DOHH2 (cell line): ENCODE results near the gene EFCAB13.

ENCODE experiments used
- H3F3A ChIP-seq: fragments of 200-600 bp; sonication (generic), shearing (Covaris generic); 2 replicates; pipeline ENCODE4 v1.6.0; 2016; ENCODE audit warnings: antibody characterized with exemption, mild to moderate bottlenecking; ENCODE audit not compliant: control insufficient read depth, insufficient read depth
- H3K27ac ChIP-seq: fragments of 200-600 bp; sonication (generic); 2 replicates; pipeline ENCODE4 v1.5.1; 2014; ENCODE audit warnings: low read depth, mild to moderate bottlenecking, low read length, moderate library complexity
- H3K27me3 ChIP-seq: fragments of 200-600 bp; sonication (generic); 2 replicates; pipeline ENCODE4 v1.6.1; 2014; ENCODE audit warnings: mild to moderate bottlenecking, low read length, mixed read lengths; ENCODE audit not compliant: control insufficient read depth
- H3K36me3 ChIP-seq: fragments of 200-600 bp; sonication (generic); 2 replicates; pipeline ENCODE4 v1.6.1; 2014; ENCODE audit warnings: mild to moderate bottlenecking, low read length, moderate library complexity, mixed read lengths; ENCODE audit not compliant: control insufficient read depth
- H3K4me1 ChIP-seq: fragments of 200-600 bp; sonication (generic); 2 replicates; pipeline ENCODE4 v1.6.1; 2014; ENCODE audit warnings: mild to moderate bottlenecking, low read length, mixed read lengths; ENCODE audit not compliant: control insufficient read depth
- H3K4me2 ChIP-seq: fragments of 200-600 bp; sonication (generic); 2 replicates; pipeline ENCODE4 v1.6.0; 2014; ENCODE audit warnings: mild to moderate bottlenecking, low read length, moderate library complexity
- H3K4me3 ChIP-seq: fragments of 200-600 bp; sonication (generic); 2 replicates; pipeline ENCODE4 v1.5.1; 2014; ENCODE audit warnings: mild to moderate bottlenecking, low read length, mixed read lengths
- H3K79me2 ChIP-seq: fragments of 200-600 bp; sonication (generic); 2 replicates; pipeline ENCODE4 v1.6.1; 2014; ENCODE audit warnings: mild to moderate bottlenecking, low read length, mixed read lengths; ENCODE audit not compliant: control insufficient read depth
- H3K9me2 ChIP-seq: fragments of 200-600 bp; sonication (generic); replicated peaks from 2 replicates; pipeline ENCODE4 v1.6.1; 2014; ENCODE audit warnings: mild to moderate bottlenecking, low read length, mixed read lengths; ENCODE audit not compliant: control insufficient read depth
- H3K9me3 ChIP-seq: fragments of 200-600 bp; sonication (generic); 2 replicates; pipeline ENCODE4 v1.6.1; 2014; ENCODE audit warnings: antibody characterized with exemption, low read length, mixed read lengths; ENCODE audit not compliant: control insufficient read depth, insufficient read depth
- H4K20me1 ChIP-seq: fragments of 200-600 bp; sonication (generic); 2 replicates; pipeline ENCODE4 v1.6.0; 2014; ENCODE audit warnings: low read depth, mild to moderate bottlenecking, antibody characterized with exemption, low read length, moderate library complexity; ENCODE audit not compliant: control insufficient read depth, insufficient read depth
- EZH2phosphoT487 ChIP-seq: fragments of 200-600 bp; sonication (generic); IDR thresholded peaks from 2 replicates; pipeline ENCODE4 v1.6.1; 2017; ENCODE audit warnings: borderline replicate concordance, mild to moderate bottlenecking, antibody characterized with exemption, low read length, moderate library complexity, mixed read lengths
- TF ChIP-seq, protein P1 (sequence below): fragments of 200-600 bp; sonication (generic); IDR thresholded peaks from one replicate; pipeline ENCODE4 v1.5.1; 2014; ENCODE audit warnings: antibody characterized with exemption, mild to moderate bottlenecking, low read depth, low read length; ENCODE audit not compliant: poor library complexity, severe bottlenecking

The EFCAB13 gene

DNA sequence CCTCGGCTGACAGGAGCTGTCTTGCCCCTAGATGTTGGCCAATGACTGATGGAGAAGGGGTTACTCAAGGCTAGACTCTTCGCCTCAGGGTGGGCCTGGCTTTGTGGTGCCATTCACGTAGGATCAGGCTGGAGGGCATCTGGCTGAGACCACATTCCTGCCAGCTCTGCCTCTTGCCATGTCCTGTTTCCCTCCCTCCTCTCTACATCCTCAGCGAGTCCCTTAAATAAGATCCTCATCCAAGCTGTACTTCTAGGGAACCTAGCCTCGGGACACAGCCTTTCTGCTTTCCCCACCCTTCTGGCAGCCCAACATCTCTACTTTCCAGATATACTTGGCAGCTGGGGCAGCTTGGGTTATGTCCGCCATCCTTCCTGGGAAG is 27.9 kb upstream of the EFCAB13 start:
- no peaks in the 10 kb centered on the region for H4K20me1 ChIP-seq
- no peaks in the 10 kb centered on the region for H3K79me2 ChIP-seq
- H3K27me3 ChIP-seq = no peaks in the 10 kb centered on the region; the same call in 1 of the 2 replicates
- no peaks in the 10 kb centered on the region for H3K9me3 ChIP-seq
- no peak overlapping the region for H3K4me2 ChIP-seq
- no peaks in the 10 kb centered on the region for H3F3A ChIP-seq
- no peak overlapping the region for H3K27ac ChIP-seq
- no peaks in the 10 kb centered on the region for H3K36me3 ChIP-seq
- no peaks in the 10 kb centered on the region for H3K9me2 ChIP-seq
- peaks cover 10% of the 10 kb centered on the region for H3K4me1 ChIP-seq
- no peak overlapping the region for H3K4me3 ChIP-seq
- TF ChIP-seq, protein P1, sequence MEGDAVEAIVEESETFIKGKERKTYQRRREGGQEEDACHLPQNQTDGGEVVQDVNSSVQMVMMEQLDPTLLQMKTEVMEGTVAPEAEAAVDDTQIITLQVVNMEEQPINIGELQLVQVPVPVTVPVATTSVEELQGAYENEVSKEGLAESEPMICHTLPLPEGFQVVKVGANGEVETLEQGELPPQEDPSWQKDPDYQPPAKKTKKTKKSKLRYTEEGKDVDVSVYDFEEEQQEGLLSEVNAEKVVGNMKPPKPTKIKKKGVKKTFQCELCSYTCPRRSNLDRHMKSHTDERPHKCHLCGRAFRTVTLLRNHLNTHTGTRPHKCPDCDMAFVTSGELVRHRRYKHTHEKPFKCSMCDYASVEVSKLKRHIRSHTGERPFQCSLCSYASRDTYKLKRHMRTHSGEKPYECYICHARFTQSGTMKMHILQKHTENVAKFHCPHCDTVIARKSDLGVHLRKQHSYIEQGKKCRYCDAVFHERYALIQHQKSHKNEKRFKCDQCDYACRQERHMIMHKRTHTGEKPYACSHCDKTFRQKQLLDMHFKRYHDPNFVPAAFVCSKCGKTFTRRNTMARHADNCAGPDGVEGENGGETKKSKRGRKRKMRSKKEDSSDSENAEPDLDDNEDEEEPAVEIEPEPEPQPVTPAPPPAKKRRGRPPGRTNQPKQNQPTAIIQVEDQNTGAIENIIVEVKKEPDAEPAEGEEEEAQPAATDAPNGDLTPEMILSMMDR = no peak

GRCh38 chr17:47297661-47298400 is 25.9 kb upstream of the EFCAB13 start:
- TF ChIP-seq EZH2phosphoT487 = no peak
- TF ChIP-seq, protein P1 = no peak
- Histone ChIP-seq H3K79me2 (no peaks in the 10 kb centered on the region), H3K9me3 (no peaks in the 10 kb centered on the region), H4K20me1 (no peaks in the 10 kb centered on the region), H3K27ac (no peak overlapping the region), H3K4me1 (peaks cover 10% of the 10 kb centered on the region), H3K4me2 (no peak overlapping the region), H3K36me3 (no peaks in the 10 kb centered on the region), H3K27me3 (no peaks in the 10 kb centered on the region; the same call in 1 of the 2 replicates), H3K4me3 (no peak overlapping the region), H3K9me2 (no peaks in the 10 kb centered on the region), H3F3A (no peaks in the 10 kb centered on the region)

GRCh38 chr17:47298712-47299111 is 25.0 kb upstream of the EFCAB13 start:
- Histone ChIP-seq H3K79me2 (no peaks in the 10 kb centered on the region), H3K9me2 (no peaks in the 10 kb centered on the region), H4K20me1 (no peaks in the 10 kb centered on the region), H3K4me1 (peaks cover 9% of the 10 kb centered on the region), H3K36me3 (no peaks in the 10 kb centered on the region), H3F3A (no peaks in the 10 kb centered on the region), H3K4me3 (no peak overlapping the region), H3K4me2 (no peak overlapping the region), H3K9me3 (no peaks in the 10 kb centered on the region), H3K27ac (no peak overlapping the region), H3K27me3 (no peaks in the 10 kb centered on the region; the same call in 1 of the 2 replicates)
- TF ChIP-seq, protein P1 = no peak
- no peak for TF ChIP-seq EZH2phosphoT487
